Brain microvascular endothelial cell (primary cell): Measurements from ENCODE around the gene PTPRM.

Source experiments
- DNase-seq: peaks from one replicate; pipeline ENCODE4 v3.0.0-alpha.2; 2020
- H3K27ac ChIP-seq: fragments of 250-450 bp; sonication (Bioruptor Pico); 2 replicates; pipeline ENCODE4 v1.5.1; 2020; ENCODE audit warnings: mild to moderate bottlenecking, moderate library complexity
- H3K27me3 ChIP-seq: fragments of 250-450 bp; sonication (Bioruptor Pico); replicated peaks from 2 replicates; pipeline ENCODE4 v1.5.1; 2020; ENCODE audit warnings: mild to moderate bottlenecking
- H3K36me3 ChIP-seq: fragments of 250-450 bp; sonication (Bioruptor Pico); replicated peaks from 2 replicates; pipeline ENCODE4 v1.5.1; 2020; ENCODE audit warnings: mild to moderate bottlenecking
- H3K4me3 ChIP-seq: 2 replicates; pipeline ENCODE4 v1.5.1; 2011; ENCODE audit warnings: low read depth, mild to moderate bottlenecking, control low read depth, low read length, moderate library complexity
- CTCF ChIP-seq: IDR thresholded peaks from 2 replicates; pipeline ENCODE4 v1.5.1; 2011; ENCODE audit warnings: low read depth, mild to moderate bottlenecking, moderate library complexity, low read length, control low read depth, inconsistent platforms; ENCODE audit errors: missing control alignments
- in situ Hi-C: cut with HindIII; loops from 2 replicates; pipeline ENCODE4 v1.10.0; 2017; ENCODE audit warnings: low sequenced_read_pairs, low pct_ligation_motif_present

PTPRM gene

GRCh38 chr18:7741640-7742039, 174.5 kb downstream of the PTPRM start:
- in situ Hi-C loops, result no loop called here
- Histone ChIP-seq H3K27ac (no peak overlapping the region), H3K36me3 (no peaks in the 10 kb centered on the region), H3K27me3 (no peaks in the 10 kb centered on the region), H3K4me3 (no peak overlapping the region)
- DNase-seq, result no peak
- TF ChIP-seq CTCF, result no peak

GRCh38 chr18:7742224-7742623, 175.1 kb downstream of the PTPRM start:
- Histone ChIP-seq H3K27me3 (no peaks in the 10 kb centered on the region), H3K27ac (no peak overlapping the region), H3K4me3 (no peak overlapping the region), H3K36me3 (no peaks in the 10 kb centered on the region)
- no peak for TF ChIP-seq CTCF
- DNase-seq, result no peak
- in situ Hi-C loops, result no loop called here

- TF ChIP-seq CTCF, result no peak
- no peak for DNase-seq
- in situ Hi-C loops, result no loop called here
- H3K4me3 ChIP-seq, result no peak overlapping the region
- no peaks in the 10 kb centered on the region for H3K36me3 ChIP-seq
- no peaks in the 10 kb centered on the region for H3K27me3 ChIP-seq
- H3K27ac ChIP-seq, result no peak overlapping the region
These were observed 176.1 kb downstream of the PTPRM start for GRCh38 chr18:7743256-7743655.

- no peak for DNase-seq
These were observed 179.0 kb downstream of the PTPRM start for GRCh38 chr18:7746106-7746505.

GRCh38 chr18:7748251-7749007, 181.3 kb downstream of the PTPRM start:
- DNase-seq, result no peak
- H3K27me3 ChIP-seq, result no peaks in the 10 kb centered on the region
- no peaks in the 10 kb centered on the region for H3K36me3 ChIP-seq
- no peak overlapping the region for H3K4me3 ChIP-seq
- H3K27ac ChIP-seq, result no peak overlapping the region
- TF ChIP-seq CTCF, result no peak
- in situ Hi-C loops, result no loop called here

More at GRCh38 chr18:7746106-7746505, 179.0 kb downstream of the PTPRM start:
- no peak overlapping the region for H3K4me3 ChIP-seq
- no peak overlapping the region for H3K27ac ChIP-seq
- H3K27me3 ChIP-seq, result no peaks in the 10 kb centered on the region
- TF ChIP-seq CTCF, result no peak
- in situ Hi-C loops, result no loop called here
- H3K36me3 ChIP-seq, result no peaks in the 10 kb centered on the region

- H3K27me3 ChIP-seq, result no peaks in the 10 kb centered on the region
- H3K36me3 ChIP-seq, result no peaks in the 10 kb centered on the region
- no peak overlapping the region for H3K4me3 ChIP-seq
- in situ Hi-C loops, result no loop called here
- H3K27ac ChIP-seq, result no peak overlapping the region
- no peak for DNase-seq
- TF ChIP-seq CTCF, result no peak
These were observed 181.9 kb downstream of the PTPRM start for GRCh38 chr18:7749008-7749405.
